ENCODE measurements around the gene BNIP1.

BNIP1 gene

DNA sequence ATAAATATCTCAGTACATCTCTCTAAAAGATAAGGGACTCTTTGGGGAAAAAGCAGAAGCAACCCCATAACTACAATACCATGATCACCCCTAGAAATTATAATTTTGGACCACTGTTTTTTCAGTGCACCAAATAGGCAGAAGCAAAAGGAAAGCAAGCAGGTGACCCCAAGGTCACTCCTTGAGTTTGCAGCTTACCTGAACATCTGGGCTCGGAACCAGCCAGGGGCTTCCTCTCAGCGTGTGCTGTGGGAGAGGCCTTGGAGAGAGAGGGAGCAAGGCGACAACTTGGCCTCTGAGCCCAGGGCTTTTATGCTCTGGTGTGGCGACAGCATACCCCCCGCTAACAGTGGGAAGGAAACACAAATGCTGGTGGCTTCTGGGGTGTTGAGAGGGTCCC, 16.8 kb downstream of the BNIP1 start:
- no peak overlapping the region for H3K4me3 ChIP-seq
- no peak overlapping the region for H3K27ac ChIP-seq

DNA sequence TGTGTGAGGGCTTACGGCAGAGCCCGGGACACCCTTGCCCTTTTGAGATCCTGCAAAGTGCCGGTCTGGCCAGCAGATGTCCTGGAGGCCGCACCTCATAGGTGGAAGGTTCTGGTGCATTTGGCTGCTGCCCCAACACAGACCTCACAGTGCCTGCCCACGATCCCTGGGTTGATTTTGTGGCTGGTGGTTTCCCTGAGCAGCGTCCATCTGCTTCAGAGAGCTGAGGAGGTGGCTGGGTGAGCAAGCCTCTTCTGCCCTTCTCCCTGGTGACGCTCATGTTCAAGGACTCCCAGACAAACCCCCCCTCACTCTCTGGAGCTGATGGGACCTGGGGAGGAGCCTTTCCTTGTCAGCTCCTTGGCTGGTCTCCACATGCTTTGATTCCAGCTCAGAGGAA, 18.9 kb downstream of the BNIP1 start:
- Histone ChIP-seq H3K4me3 (no peak overlapping the region), H3K27ac (no peak overlapping the region)

GRCh38 chr5:173165177-173166016, 21.1 kb downstream of the BNIP1 start:
- Histone ChIP-seq H3K27ac (no peak overlapping the region), H3K4me3 (no peak overlapping the region)

DNA sequence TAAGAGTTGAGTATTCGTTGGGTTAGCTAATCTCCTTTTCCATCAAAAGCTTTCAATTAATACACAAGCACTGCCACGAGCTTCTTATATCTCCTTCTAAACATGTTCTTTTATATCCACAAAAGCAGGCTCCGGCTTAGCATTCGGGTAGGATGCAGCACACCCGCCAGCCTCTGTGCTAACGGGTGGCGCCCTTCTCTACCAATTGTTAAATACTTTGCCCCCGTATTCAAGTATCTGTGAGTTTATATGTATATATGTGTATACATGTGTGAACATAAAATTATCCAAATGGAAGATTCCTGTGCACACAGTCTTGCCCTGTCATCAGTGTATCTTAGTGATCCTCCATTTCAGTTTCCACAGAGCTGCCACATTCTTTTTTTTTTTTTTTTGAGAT, 27.8 kb downstream of the BNIP1 start:
- Histone ChIP-seq H3K27ac (no peak overlapping the region), H3K4me3 (no peak overlapping the region)

DNA sequence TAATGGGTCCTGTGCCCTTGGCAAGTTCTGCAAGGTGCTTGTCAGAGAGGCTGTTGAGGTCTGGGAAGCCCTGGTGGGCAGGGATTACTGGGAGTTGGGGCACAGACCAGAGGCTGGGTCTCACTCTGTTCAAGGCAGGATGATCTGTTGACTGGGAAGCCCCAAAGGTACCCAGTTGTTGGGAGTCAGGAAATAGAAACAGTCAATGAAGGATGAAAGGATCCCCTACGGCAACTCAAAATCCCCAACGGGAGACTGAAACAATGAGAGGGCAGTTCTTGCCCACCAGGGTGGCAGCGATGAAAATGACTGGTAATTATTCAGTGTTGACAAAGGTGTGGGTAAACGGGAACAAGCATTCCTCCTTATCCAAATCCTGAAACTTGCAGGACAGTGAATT, 31.2 kb downstream of the BNIP1 start:
- no peak overlapping the region for H3K27ac ChIP-seq

DNA sequence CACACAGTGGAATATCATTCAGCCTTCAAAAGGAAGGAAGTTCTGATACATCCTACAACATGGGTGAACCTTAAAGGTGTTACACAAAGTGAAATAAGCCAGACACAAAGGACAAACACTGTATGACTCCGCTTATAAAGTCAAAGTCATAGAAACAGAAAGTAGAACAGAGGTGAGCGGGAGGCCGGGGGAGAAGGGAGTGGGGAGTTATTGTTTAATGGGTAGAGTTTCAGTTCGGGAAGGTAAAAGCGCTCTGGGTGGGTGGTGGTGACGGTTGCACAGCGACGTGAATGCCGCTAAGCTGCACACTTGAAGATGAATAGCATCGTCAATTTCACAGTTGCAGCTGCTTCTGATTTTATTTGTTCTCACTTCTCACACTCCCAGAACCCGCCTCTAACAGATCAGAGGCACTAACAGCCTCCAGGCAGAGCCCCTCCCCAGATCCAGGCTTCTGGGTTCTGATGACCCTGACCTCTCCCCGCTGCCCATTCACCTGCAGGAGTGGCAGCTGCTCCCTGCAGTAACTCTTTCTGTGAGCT, 34.1 kb downstream of the BNIP1 start:
- Histone ChIP-seq H3K4me3 (no peak overlapping the region), H3K27ac (no peak overlapping the region)

More for the DNA sequence above, 31.2 kb downstream of the BNIP1 start:
- no peak overlapping the region for H3K4me3 ChIP-seq

GRCh38 chr5:173180331-173180730, 36.0 kb downstream of the BNIP1 start:
- Histone ChIP-seq H3K4me3 (no peak overlapping the region), H3K27ac (no peak overlapping the region)

- H3K27ac ChIP-seq, result no peak overlapping the region
- no peak overlapping the region for H3K4me3 ChIP-seq
Measured at GRCh38 chr5:173187054-173187743, 42.9 kb downstream of the BNIP1 start.

- Histone ChIP-seq H3K4me3 (no peak overlapping the region), H3K27ac (no peak overlapping the region)
Measured at GRCh38 chr5:173188280-173188679, 43.9 kb downstream of the BNIP1 start.

DNA sequence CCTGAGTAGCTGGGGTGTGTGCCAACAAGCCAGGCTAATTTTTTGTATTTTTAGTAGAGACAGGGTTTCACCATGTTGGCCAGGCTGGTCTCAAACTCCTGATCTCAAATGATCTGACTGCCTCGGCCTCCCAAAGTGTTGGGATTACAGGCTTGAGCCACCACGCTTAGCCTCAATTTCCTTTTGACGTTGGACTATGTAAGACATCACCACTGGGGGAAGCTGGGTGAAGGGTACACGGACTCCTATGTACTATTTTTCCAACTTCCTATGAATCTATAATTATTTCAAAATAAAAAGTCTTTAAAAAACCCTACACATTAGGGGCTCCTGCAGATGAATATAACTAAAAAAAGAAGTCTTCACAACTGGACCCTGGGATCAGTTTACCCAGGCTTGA, 46.7 kb downstream of the BNIP1 start:
- H3K27ac ChIP-seq, result no peak overlapping the region

DNA sequence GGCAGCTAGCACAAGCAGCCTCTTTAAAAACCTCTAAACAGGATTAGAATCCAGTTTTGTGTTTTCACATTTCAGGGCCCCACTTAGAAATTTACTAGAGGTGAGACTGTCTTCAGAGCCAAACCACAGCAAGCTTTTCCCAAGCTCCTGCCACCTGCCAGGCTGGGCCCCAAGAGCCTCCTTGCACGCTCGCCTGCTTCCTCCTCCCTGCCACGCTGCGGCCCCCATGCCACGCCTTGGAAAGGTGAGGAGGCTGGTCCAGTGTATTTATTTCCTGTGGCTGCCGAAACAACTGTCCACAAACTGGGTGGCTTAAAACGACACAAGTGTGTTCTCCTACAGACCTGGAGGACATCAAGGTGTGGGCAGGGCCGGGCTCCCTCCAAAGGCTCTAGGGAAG, 47.2 kb downstream of the BNIP1 start:
- Histone ChIP-seq H3K4me3 (no peak overlapping the region), H3K27ac (no peak overlapping the region)

More for the DNA sequence above, 46.7 kb downstream of the BNIP1 start:
- no peak overlapping the region for H3K4me3 ChIP-seq

DNA sequence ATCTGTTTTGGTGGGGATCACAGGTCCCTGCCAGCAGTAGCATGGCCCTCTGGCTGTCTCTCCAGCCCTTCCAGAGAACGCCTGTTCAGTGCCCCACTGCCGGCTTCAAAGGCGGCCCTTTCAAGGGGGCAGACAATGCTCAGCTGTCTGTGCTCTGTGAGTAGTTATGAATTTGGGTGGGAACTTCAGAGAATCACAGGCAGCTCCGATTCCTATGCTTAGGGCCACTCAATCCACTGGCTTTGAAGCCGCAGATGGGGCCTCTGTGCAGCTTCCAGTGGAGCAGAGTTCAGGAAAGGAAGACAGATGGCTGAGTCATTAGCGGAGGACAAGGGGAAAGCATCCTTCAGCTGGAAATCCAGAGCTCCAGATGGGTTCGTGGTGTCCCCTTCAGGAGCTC, 48.2 kb downstream of the BNIP1 start:
- no peak overlapping the region for H3K4me3 ChIP-seq
- H3K27ac ChIP-seq, result no peak overlapping the region

DNA sequence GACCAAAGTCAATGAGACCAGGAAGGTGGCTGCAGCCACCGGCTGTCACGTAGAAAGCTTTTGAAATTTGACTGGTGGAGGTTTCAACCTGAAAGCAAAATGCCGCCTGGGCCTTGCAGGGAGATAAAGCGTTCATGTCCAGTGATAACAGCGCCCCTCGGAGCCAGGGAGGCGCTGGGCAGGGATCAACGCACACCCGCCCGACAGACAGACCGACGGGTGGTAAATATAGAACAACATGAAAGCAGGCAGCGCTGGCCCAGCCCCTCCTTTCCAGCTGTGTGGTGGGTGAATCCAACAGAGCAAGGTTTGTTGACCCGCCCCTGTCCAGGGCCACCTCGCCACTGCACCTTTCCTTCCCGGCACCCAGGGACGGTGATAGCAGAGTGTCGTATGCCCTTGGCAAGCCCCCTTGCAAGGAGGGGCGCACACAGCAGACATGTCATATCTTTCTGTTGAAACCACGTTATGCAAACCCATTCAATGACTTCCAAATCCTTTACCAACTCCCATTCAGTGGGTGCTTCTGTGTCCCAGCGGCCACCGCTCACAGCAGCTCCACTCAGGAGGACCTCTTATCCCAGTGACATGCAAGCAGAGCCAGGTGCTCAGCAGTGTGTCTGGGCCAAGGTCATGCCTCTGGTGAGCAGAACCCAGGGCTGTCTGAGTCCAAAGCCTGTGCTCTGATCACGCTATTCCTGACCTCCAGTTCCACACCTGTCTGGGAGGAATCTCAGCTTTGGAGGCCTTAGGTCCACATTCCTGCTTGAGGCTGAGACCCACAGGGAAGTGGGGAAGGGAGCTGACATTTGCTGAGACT, 52.0 kb downstream of the BNIP1 start:
- no peak overlapping the region for H3K27ac ChIP-seq

DNA sequence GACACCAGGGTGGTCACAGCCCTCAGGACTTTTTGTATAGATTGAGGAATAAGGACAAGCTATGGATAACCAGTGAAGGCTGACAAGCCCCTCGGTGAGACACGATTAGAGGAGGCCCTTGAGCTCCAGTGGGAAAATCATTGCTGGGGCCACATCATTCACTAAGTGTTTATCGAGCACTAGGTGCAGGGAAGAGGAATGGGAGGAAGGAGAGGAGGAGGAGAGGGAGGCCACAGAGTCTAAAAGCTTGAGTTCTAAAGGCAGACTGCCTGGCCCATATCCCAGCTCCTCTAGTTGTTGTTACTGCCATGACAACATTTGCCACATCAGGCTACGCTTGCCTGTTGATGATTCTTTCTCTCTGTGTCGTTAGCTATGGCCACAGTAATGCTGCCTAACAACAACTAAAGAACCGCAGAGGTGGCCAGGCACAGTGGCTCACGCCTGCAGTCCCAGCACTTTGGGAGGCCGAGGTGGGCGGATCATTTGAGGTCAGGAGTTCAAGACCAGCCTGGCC, 53.1 kb downstream of the BNIP1 start:
- H3K4me3 ChIP-seq, result no peak overlapping the region
- H3K27ac ChIP-seq, result no peak overlapping the region

More for the DNA sequence above, 52.0 kb downstream of the BNIP1 start:
- no peak overlapping the region for H3K4me3 ChIP-seq

DNA sequence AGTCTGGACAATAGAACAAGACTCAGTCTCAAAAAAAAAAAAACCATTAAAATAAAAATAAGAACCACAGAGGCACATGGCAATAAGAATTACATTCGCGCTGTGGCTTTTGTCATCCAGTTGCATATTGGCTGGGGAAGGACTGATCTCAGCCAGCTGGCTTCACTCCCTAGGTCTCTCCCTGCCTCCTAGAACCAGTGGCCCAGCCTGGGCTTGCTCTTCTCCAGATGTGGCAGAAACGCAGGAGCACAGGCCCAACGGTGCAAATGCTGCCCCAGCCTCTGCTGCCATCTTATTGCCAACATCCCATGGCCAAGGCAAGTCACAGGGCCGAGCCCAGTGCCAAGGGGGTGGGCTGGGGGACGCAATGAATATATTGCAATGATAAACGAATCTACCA, 53.7 kb downstream of the BNIP1 start:
- Histone ChIP-seq H3K27ac (no peak overlapping the region), H3K4me3 (no peak overlapping the region)

DNA sequence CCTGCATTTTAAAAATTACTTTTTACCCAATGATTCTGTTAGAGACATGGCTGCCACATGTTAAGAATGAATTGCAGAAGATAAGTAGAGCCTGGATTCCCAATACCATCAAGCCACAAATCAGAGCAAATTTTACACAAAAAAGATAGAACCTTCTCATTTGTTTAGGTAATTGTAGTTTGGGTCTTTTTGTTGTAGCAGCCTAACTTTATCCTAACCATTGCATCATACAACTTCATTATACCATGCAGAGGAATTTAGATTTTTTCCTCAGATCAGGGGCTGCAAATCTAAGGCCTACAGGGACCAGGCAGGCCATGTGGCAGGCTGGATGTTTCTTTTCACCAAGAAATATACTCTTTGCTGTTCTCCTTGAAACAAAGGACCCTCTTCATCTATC, 56.0 kb downstream of the BNIP1 start:
- H3K27ac ChIP-seq, result no peak overlapping the region
- no peak overlapping the region for H3K4me3 ChIP-seq

- peak overlapping the region in 1 of 21 experiments; percentile 17 for H3K27ac ChIP-seq
Measured at GRCh38 chr5:173201636-173202265, 57.4 kb downstream of the BNIP1 start.

DNA sequence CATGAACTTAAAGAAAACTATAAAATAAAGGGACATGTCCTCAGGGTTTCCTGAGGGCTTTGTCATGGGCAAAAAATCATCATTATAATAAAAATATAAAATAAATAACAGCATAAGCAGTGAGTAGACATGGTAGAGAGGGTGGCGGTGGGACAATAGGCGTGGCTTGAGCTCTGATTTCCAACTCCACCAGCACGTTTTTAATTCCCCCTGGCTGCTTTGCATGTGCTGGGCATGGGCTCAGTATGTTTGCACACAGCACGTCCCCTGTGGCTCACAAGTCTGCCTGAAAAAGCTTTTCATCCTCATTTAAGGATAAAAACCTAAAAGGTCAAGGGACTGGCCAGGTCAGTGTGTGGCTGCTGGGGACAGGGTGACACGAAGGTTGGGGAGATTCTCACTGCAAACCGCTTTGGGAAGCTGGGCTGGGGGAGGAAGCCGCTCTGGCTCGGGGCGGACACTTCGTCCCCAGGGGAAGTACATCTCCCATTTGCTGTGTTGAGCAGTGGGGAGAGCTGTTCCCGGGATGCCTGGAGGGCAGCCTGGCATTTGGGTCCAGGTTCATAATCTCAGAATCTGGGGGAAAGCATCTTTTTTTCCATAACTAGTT, 58.0 kb downstream of the BNIP1 start:
- no peak overlapping the region for H3K27ac ChIP-seq
- H3K4me3 ChIP-seq, result no peak overlapping the region

More at GRCh38 chr5:173201636-173202265, 57.4 kb downstream of the BNIP1 start:
- H3K4me3 ChIP-seq, result no peak overlapping the region
